HG03066 (cell line): Measurements from ENCODE around the gene TBC1D16.
"Not testable (repeated sequence)": the region's sequence is repeated elsewhere in the genome, so short reads cannot be mapped to it uniquely, and the experiment has no call there.

Experiments
- ATAC-seq: cut with Tn5 transposase; IDR thresholded peaks from one replicate; pipeline ENCODE4 v1.9.1; 2021; ENCODE audit warnings: low read depth; ENCODE audit not compliant: unreplicated experiment

The TBC1D16 gene

GRCh38 chr17:80006339-80006720 is 29.3 kb downstream of the TBC1D16 start:
- no peak for ATAC-seq

GRCh38 chr17:80005360-80006338 is 30.0 kb downstream of the TBC1D16 start:
- no peak for ATAC-seq

- no peak for ATAC-seq
Observed at GRCh38 chr17:80003969-80004368, 31.7 kb downstream of the TBC1D16 start.

DNA sequence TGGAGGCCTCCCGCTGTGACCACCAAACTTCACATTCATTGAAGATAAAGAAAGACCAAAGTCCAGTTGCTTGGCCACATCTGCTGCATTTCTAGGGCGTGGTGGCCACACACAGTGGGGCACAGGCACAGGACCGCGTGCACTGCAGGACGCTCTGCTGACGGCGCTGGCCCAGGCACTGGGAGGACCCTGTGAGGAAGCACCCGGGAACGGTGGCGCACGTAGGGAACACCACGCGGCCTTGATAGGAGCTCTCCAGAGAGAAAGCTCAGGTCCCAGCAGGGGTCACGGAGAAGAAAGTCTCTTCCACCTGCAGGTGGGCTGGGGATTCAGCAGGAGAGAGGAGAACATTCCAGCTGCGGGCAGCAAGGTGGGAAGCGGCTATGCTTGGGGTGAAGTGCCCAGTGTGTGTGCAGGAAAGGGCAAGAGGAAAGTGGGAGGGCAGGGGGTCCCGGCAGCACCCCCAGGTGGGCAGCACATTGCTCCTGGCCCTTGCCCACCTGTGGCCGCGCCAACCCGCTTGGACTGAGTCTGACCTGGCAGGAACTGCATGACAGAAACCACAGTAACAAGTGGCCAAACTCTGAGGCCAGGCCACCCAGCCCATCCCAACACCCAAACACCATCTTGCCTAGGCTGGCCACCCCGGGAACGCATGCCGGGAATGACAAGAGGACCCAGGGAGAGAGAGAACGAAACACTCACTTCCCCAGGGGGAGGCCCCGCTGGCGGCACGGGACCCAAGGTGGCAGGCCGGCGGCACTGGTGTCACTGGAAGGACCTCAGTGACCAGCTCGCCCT is 32.8 kb downstream of the TBC1D16 start:
- no peak for ATAC-seq

DNA sequence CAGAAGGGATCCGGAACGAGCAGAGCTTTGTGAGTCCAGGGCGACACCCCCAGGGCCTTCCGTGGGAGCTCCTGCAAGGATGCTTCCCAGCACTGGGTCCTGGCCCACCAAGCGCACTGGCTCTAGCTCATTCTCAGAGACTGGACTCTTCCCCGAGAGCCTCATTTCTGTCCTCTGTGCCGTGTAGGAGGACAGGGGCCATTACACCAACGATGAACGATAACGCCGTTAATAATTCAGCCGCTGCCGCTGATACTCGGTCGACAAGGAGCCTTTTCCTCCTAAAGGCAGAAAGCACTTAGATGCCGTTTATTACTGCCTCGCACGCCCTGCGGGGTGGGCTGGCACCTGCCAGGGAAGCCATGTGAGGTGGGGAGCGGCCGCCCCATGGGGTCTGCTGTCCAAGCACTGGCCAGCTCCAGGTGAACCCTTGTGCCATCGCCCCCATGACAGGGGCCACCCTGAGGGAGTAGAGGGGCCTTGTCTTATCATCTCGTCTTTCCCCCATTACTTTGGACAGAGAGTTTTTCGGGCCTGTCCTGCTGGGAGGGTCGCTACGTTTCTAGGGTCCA is 33.5 kb downstream of the TBC1D16 start:
- ATAC-seq, result no peak

DNA sequence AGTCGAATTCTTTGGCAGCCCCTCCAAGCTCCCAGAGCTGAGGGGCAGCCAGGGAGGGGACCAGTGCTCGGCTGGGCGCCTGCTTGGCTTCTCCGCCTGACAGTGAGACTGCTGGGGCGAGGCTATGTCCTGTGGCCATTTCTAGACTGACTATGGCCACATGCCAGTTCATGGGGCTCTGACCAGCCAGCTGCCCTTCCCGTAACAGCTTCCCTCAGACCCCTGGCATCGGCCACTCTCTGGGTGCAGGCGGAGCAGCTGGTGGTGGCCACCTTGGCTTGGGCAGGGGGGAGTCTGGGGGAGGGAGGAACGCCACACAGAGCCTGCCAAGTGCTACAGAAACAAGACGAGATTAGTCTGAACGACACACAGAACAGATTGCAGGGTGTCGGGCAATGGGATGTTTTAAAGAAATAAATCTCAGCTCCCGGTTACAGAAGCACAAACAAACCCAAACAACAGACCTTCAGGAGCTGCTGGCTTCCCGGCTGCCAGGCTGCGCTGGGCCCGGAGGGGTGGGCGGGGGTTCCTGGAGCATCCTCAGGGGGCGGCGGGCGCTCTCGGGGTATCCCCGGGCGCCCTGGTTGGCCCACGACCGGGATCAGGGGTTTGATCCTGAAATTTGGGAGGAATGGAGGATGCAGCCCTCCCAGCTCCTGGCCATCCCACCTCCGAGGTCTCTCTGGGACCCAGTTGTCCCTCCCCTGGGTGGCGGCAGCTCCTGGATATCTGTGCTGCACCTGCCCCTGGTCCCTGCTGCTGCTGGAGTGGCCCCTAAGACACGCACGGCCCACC is 34.5 kb downstream of the TBC1D16 start:
- no peak for ATAC-seq

- ATAC-seq, result no peak
Observed at GRCh38 chr17:80000136-80000535, 35.5 kb downstream of the TBC1D16 start.

- no peak for ATAC-seq
Observed at GRCh38 chr17:79997011-79997660, 38.5 kb downstream of the TBC1D16 start.

GRCh38 chr17:79996291-79996690 is 39.4 kb downstream of the TBC1D16 start:
- ATAC-seq, result no peak

DNA sequence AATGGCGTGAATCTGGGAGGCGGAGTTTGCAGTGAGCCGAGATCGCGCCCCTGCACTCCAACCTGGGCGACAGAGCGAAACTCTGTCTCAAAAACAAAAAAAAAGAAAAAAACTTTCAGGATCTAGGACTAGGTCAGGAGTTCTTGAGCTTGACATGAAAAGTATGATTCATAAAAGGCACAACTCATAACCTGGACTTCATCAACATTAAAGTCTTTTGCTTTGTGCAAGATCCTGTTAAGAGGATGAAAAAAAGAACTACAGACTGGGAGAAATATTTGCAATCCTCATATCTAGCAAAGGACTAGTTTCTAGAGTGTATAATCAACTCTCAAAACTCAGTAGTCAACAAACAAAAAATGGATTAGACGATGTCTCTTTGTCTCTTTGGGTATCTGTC is 40.0 kb downstream of the TBC1D16 start:
- no peak for ATAC-seq

DNA sequence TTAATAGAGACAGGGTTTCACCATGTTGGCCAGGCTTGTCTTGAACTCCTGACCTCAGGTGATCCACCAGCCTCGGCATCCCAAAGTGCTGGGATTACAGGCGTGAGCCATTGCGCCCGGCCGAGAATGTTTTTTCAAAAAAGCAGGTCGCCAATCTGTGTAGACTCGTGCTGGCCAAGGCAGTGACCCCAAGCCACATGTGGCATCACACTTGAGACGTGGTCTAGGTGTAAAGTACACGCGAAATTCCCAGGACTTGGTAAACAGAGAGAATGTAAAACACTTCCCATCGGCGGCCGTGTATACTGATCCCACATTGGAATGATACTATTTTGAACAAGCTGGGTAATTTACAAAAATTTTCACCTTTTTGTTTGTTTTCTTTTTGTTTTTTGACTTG is 41.1 kb downstream of the TBC1D16 start:
- no peak for ATAC-seq

DNA sequence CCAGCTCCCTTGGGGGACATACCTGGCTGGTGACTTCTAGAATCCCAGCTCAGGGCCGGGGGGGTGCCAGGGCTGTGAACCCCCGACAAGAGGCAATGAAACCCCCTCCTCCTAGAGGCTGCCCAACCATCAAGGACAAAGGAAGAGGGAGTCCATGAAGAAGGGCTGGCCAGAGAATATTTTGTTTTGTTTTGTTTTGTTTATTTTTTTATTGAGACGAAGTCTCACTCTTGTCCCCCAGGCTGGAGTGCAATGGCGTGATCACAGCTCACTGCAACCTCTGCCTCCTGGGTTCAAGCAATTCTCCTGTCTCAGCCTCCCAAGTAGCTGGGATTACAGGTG is 41.5 kb downstream of the TBC1D16 start:
- ATAC-seq, result not testable (repeated sequence)

DNA sequence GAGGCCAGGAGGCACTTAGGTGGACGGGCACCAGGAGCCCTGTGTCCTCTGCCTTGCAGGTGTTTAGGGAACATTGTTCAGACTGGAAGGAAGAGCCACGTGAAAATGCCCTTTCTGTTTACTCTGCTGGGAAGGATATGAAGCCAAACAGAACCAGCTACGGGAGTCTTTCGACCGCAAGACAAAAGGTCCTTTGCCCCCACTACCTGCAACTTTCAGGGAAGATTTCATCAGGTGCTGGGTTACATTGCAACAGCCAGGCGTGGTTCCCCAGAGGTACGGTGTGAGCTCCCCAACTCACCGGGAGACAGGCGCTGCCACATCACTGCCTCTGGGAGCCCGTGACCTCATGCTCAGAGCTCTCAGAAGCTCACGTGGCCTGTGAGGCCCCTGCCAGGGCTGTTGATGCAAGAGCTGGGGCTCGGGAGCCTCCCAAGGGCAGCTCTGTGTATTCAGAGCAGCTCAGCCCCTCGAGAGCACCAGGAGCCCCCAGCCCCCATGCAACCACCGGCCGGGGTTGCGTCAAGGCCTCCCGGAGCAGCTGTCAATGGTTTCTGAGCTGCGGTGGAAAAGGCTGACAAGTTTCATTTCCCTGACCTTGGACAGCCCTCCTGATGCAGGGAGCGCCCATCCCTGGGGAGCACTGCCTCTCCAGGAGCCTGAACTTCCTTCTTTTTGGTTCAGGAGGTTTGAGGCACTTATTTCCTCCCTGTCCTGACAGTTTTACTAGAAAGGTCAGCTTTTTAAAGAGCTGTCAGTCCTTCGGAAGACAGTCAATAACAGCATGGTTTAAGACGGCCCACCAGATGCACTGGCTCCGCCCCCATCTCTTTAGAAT is 42.1 kb downstream of the TBC1D16 start:
- ATAC-seq, result no peak

GRCh38 chr17:79992649-79993389 is 42.9 kb downstream of the TBC1D16 start:
- ATAC-seq, result no peak

GRCh38 chr17:79991924-79992648 is 43.6 kb downstream of the TBC1D16 start:
- ATAC-seq, result no peak

DNA sequence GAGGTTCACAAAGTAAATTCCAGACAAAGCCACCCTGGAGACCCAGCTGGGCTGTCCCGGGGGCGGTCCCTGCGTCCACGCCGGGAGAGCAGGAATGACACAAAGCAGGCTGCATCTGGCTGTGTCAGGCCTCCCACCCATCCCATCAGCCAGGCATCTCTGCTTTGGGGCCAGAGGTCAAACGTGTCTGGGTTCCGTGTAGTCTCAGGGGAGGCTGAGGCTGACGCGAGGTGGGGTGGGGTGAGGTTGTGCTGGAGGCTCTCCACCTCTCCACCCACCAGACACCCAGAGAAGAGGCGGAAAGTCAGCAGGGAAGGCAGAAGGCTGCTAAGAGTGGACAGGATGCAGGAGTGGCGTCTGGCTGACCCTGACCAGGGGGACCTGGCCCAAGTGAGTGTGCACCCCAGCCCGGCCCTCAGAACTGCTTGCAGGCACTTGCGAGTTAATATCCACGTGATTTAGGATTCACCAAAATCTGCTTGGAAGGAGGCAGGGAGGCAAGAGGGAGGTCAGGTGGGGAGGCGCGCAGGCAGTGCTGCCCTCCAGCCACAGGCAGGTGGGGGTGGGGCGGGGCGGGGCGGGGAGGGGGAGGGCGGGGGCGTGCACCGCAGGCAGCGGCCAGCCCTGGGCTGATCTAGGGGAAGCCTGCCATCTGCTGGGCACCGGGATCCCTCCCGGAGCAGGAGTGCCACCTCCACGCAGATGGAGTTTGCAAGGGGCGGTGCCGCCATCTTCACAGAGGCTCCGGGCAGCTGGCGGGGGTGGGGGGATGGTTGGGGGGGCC is 44.3 kb downstream of the TBC1D16 start:
- no peak for ATAC-seq

- ATAC-seq, result no peak
Observed at GRCh38 chr17:79990704-79991103, 45.0 kb downstream of the TBC1D16 start.
